ENCODE results near the gene ACOT12. TPM values are rescaled to one million over a fixed set of nuclear protein-coding genes. Genes with fewer than 3 reads are reported as not detected.

ACOT12 gene
- total and polyA plus RNA-seq, 2 donors (not counting 1 experiment from before 2014, with no cell fraction given) = 2.0 to 4.3 TPM

GRCh38 chr5:81405126-81405891, 11.4 kb upstream of the ACOT12 start:
- Histone ChIP-seq H3K9ac (ENCODE audit: insufficient read depth, low read length) (no peak overlapping the region), H3K79me2 (ENCODE audit: control insufficient read depth, insufficient read depth, low read length) (no peaks in the 10 kb centered on the region), H4K20me1 (ENCODE audit: control insufficient read depth, extremely low read depth, insufficient read depth, low read length) (no peaks in the 10 kb centered on the region), H3K4me1 (ENCODE audit: control insufficient read depth, extremely low read depth, insufficient read depth, low read length) (peaks cover 7% of the 10 kb centered on the region), H3K4me3 (replicated peaks in 1 of 4; ENCODE audit: control extremely low read depth in 1 of 4, insufficient read depth in 1 of 4, low read depth in 3 of 4, low read length in 4 of 4) (no peak overlapping the region), H3K9me3 (ENCODE audit: control insufficient read depth, insufficient read depth, low read depth, low read length) (no peaks in the 10 kb centered on the region), H2AFZ (ENCODE audit: low read length) (no peak overlapping the region), H3K36me3 (ENCODE audit: control insufficient read depth, insufficient read depth, low read length) (no peaks in the 10 kb centered on the region), H3K4me2 (ENCODE audit: extremely low read depth, insufficient read depth, low read length) (no peak overlapping the region), H3K27ac (ENCODE audit: insufficient read depth, low read length) (no peak overlapping the region), H3K27me3 (ENCODE audit: control insufficient read depth, insufficient read depth, low read length) (no peaks in the 10 kb centered on the region)
- TF ChIP-seq EZH2 (IDR thresholded peaks at IDR 0.05; ENCODE audit: low read length, missing control alignments) (no peak), CTCF (conservative IDR thresholded peaks at IDR 0.05 in 1 of 2, IDR thresholded peaks at IDR 0.05 in 1 of 2; ENCODE audit: low read depth in 1 of 2, low read length in 2 of 2) (no peak)
- DNase-seq (ENCODE audit: low read depth in 2 of 2) = no peak

- TF ChIP-seq EZH2 (IDR thresholded peaks at IDR 0.05; ENCODE audit: low read length, missing control alignments) = no peak
- no peak for TF ChIP-seq CTCF (conservative IDR thresholded peaks at IDR 0.05 in 1 of 2, IDR thresholded peaks at IDR 0.05 in 1 of 2; ENCODE audit: low read depth in 1 of 2, low read length in 2 of 2)
- Histone ChIP-seq H3K27me3 (ENCODE audit: control insufficient read depth, insufficient read depth, low read length) (no peaks in the 10 kb centered on the region), H3K36me3 (ENCODE audit: control insufficient read depth, insufficient read depth, low read length) (no peaks in the 10 kb centered on the region), H3K9ac (ENCODE audit: insufficient read depth, low read length) (no peak overlapping the region), H3K9me3 (ENCODE audit: control insufficient read depth, insufficient read depth, low read depth, low read length) (no peaks in the 10 kb centered on the region), H2AFZ (ENCODE audit: low read length) (no peak overlapping the region), H3K27ac (ENCODE audit: insufficient read depth, low read length) (no peak overlapping the region), H3K79me2 (ENCODE audit: control insufficient read depth, insufficient read depth, low read length) (no peaks in the 10 kb centered on the region), H3K4me2 (ENCODE audit: extremely low read depth, insufficient read depth, low read length) (no peak overlapping the region), H4K20me1 (ENCODE audit: control insufficient read depth, extremely low read depth, insufficient read depth, low read length) (no peaks in the 10 kb centered on the region), H3K4me3 (replicated peaks in 1 of 4; ENCODE audit: control extremely low read depth in 1 of 4, insufficient read depth in 1 of 4, low read depth in 3 of 4, low read length in 4 of 4) (no peak overlapping the region), H3K4me1 (ENCODE audit: control insufficient read depth, extremely low read depth, insufficient read depth, low read length) (no peaks in the 10 kb centered on the region)
- DNase-seq (ENCODE audit: low read depth in 2 of 2) = no peak
Observed at GRCh38 chr5:81402192-81402930, 8.4 kb upstream of the ACOT12 start.

GRCh38 chr5:81401266-81401665, 7.3 kb upstream of the ACOT12 start:
- TF ChIP-seq CTCF (conservative IDR thresholded peaks at IDR 0.05 in 1 of 2, IDR thresholded peaks at IDR 0.05 in 1 of 2; ENCODE audit: low read depth in 1 of 2, low read length in 2 of 2) = no peak
- TF ChIP-seq EZH2 (IDR thresholded peaks at IDR 0.05; ENCODE audit: low read length, missing control alignments) = no peak
- no peaks in the 10 kb centered on the region for H4K20me1 ChIP-seq (ENCODE audit: control insufficient read depth, extremely low read depth, insufficient read depth, low read length)
- H3K36me3 ChIP-seq (ENCODE audit: control insufficient read depth, insufficient read depth, low read length) = no peaks in the 10 kb centered on the region
- no peak overlapping the region for H3K4me3 ChIP-seq (replicated peaks in 1 of 4; ENCODE audit: control extremely low read depth in 1 of 4, insufficient read depth in 1 of 4, low read depth in 3 of 4, low read length in 4 of 4)
- H3K27ac ChIP-seq (ENCODE audit: insufficient read depth, low read length) = no peak overlapping the region
- H2AFZ ChIP-seq (ENCODE audit: low read length) = no peak overlapping the region
- no peaks in the 10 kb centered on the region for H3K9me3 ChIP-seq (ENCODE audit: control insufficient read depth, insufficient read depth, low read depth, low read length)
- H3K4me1 ChIP-seq (ENCODE audit: control insufficient read depth, extremely low read depth, insufficient read depth, low read length) = no peaks in the 10 kb centered on the region
- DNase-seq (ENCODE audit: low read depth in 2 of 2) = no peak
- H3K4me2 ChIP-seq (ENCODE audit: extremely low read depth, insufficient read depth, low read length) = no peak overlapping the region
- no peak overlapping the region for H3K9ac ChIP-seq (ENCODE audit: insufficient read depth, low read length)
- H3K27me3 ChIP-seq (ENCODE audit: control insufficient read depth, insufficient read depth, low read length) = no peaks in the 10 kb centered on the region
- no peaks in the 10 kb centered on the region for H3K79me2 ChIP-seq (ENCODE audit: control insufficient read depth, insufficient read depth, low read length)

Data from fibroblast of lung (primary cell).